HUES48 (cell line): Measurements from ENCODE around the gene POMGNT1.

Experiments used
- H3K27ac ChIP-seq: one replicate; pipeline ENCODE4 v1.7.0; 2013; ENCODE audit warnings: low read depth, low read length, inconsistent platforms
- H3K27me3 ChIP-seq: 2 replicates; pipeline ENCODE4 v1.6.1; 2013; ENCODE audit warnings: mild to moderate bottlenecking, low read length; ENCODE audit not compliant: control insufficient read depth, insufficient read depth
- H3K36me3 ChIP-seq: 2 replicates; pipeline ENCODE4 v1.6.1; 2013; ENCODE audit warnings: low read length; ENCODE audit not compliant: control insufficient read depth, insufficient read depth
- H3K4me1 ChIP-seq: 2 replicates; pipeline ENCODE4 v1.6.1; 2013; ENCODE audit warnings: mild to moderate bottlenecking, low read length; ENCODE audit not compliant: control insufficient read depth, insufficient read depth
- H3K4me3 ChIP-seq: 2 replicates; pipeline ENCODE4 v1.5.1; 2013; ENCODE audit warnings: mild to moderate bottlenecking, low read depth, low read length
- H3K9ac ChIP-seq: 2 replicates; pipeline ENCODE4 v1.6.1; 2013; ENCODE audit warnings: mild to moderate bottlenecking, low read depth, low read length, moderate library complexity
- H3K9me3 ChIP-seq: 2 replicates; pipeline ENCODE4 v1.6.1; 2013; ENCODE audit warnings: low read length; ENCODE audit not compliant: control insufficient read depth, insufficient read depth

The POMGNT1 gene

GRCh38 chr1:46192171-46192570, 6.1 kb downstream of the POMGNT1 start:
- Histone ChIP-seq H3K36me3 (peaks cover 67% of the 10 kb centered on the region), H3K4me3 (no peak overlapping the region), H3K9ac (no peak overlapping the region), H3K27ac (no peak overlapping the region), H3K9me3 (no peaks in the 10 kb centered on the region), H3K4me1 (no peaks in the 10 kb centered on the region), H3K27me3 (no peaks in the 10 kb centered on the region)

DNA sequence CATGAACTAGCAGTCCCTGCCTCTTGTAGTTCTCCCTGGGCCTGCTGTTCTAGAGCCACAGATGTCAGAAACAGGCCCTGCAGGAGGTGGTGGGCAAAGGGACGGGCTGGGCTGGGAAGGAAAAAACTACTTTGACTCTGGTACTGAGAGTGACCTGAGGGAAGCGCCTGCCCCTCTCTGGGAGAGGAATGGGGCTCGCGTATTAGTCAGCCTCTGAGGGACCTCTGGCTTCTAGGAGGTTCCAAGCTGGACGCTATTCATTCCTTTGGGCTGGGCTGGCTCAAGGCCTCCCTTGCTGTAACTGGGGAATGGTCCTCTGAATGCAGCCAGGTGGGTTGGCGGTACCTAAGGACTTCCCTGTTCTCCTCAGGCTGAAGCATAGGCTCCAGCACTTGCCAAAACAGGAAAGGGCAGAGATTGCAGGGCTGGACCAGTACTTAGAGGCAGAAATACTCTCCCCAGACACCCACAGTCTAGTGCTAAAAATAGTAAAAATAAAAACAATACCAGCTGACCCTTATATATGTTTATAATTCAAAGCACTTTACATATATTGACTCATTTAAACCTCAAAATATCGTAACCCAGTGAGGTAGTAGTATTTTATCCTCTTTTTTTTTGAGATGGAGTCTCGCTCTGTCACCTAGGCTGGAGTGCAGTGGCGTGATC, 7.1 kb downstream of the POMGNT1 start:
- peaks cover 64% of the 10 kb centered on the region for H3K36me3 ChIP-seq

GRCh38 chr1:46190539-46190938, 7.7 kb downstream of the POMGNT1 start:
- Histone ChIP-seq H3K9ac (no peak overlapping the region), H3K9me3 (no peaks in the 10 kb centered on the region), H3K4me1 (no peaks in the 10 kb centered on the region), H3K27ac (no peak overlapping the region), H3K4me3 (no peak overlapping the region), H3K36me3 (peaks cover 59% of the 10 kb centered on the region), H3K27me3 (no peaks in the 10 kb centered on the region)

More for the DNA sequence above, 7.1 kb downstream of the POMGNT1 start:
- H3K4me1 ChIP-seq, result no peaks in the 10 kb centered on the region
- no peak overlapping the region for H3K4me3 ChIP-seq
- H3K27me3 ChIP-seq, result no peaks in the 10 kb centered on the region
- no peak overlapping the region for H3K27ac ChIP-seq
- no peaks in the 10 kb centered on the region for H3K9me3 ChIP-seq
- no peak overlapping the region for H3K9ac ChIP-seq

DNA sequence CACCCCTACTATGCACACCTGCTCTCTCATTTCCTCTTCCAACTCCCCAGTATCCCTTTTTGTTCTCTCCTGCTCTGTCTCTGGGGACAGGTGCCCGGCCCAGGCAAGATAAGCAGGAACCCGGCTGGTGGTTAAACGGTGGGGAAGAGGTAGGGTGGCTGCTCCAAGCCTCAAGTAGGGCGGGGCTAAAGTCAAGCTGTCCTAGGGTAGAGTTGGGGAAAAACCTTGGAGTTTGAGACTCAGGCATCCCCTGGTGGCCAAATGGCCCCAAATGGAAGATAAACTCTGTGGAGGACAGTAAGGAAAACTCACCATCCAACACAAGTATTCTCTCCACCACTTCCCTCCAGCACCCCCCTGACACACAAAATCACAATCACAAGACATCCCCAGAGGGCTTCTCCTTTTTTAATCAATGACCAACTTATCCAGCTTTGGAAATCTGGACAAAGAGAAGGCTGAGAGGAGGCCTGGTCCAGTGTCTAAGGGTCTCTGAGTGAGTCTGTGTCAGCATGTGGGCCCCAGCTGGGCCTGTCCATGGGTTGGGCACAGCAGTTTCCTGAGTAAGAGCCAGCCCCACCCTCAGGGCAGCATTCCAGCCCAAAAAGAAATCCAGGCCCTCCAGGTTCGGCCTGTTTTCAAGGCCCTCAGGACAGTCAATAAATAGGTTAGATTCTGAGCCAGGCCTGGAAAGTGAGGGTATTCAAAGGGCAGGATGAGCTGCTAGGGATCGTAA, 9.8 kb downstream of the POMGNT1 start:
- H3K27ac ChIP-seq, result no peak overlapping the region
- H3K36me3 ChIP-seq, result peaks cover 43% of the 10 kb centered on the region
- no peak overlapping the region for H3K9ac ChIP-seq
- no peaks in the 10 kb centered on the region for H3K9me3 ChIP-seq
- no peaks in the 10 kb centered on the region for H3K27me3 ChIP-seq
- H3K4me1 ChIP-seq, result no peaks in the 10 kb centered on the region
- H3K4me3 ChIP-seq, result no peak overlapping the region

- Histone ChIP-seq H3K9ac (no peak overlapping the region), H3K9me3 (no peaks in the 10 kb centered on the region), H3K36me3 (peaks cover 31% of the 10 kb centered on the region), H3K27ac (no peak overlapping the region), H3K4me1 (no peaks in the 10 kb centered on the region), H3K27me3 (no peaks in the 10 kb centered on the region), H3K4me3 (no peak overlapping the region)
Observed at GRCh38 chr1:46187106-46187869, 10.9 kb downstream of the POMGNT1 start.

- H3K36me3 ChIP-seq, result peaks cover 23% of the 10 kb centered on the region
- no peaks in the 10 kb centered on the region for H3K4me1 ChIP-seq
Observed at GRCh38 chr1:46186076-46186475, 12.2 kb downstream of the POMGNT1 start.

DNA sequence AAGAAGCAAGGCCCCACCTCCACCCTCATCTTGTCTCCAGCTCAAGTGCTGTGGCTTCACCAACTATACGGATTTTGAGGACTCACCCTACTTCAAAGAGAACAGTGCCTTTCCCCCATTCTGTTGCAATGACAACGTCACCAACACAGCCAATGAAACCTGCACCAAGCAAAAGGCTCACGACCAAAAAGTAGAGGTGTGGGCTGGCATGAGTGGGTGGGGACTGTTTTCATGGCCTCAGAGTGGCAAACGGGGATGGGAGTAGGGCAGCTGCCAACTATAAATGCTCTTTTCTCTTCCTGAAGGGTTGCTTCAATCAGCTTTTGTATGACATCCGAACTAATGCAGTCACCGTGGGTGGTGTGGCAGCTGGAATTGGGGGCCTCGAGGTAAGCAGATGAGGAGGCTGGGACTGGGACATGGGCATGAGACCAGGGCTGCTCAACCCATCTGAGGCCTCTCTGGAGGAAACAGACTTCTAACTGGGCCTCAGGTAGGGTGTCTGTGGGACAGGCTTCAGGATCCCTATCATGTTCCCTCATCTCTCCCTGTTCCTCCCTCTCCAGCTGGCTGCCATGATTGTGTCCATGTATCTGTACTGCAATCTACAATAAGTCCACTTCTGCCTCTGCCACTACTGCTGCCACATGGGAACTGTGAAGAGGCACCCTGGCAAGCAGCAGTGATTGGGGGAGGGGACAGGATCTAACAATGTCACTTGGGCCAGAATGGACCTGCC, 13.1 kb downstream of the POMGNT1 start:
- no peak overlapping the region for H3K27ac ChIP-seq
- H3K27me3 ChIP-seq, result peaks cover 11% of the 10 kb centered on the region
- H3K4me1 ChIP-seq, result peaks cover 1% of the 10 kb centered on the region; the same call in 1 of the 2 replicates
- no peak overlapping the region for H3K9ac ChIP-seq
- no peak overlapping the region for H3K4me3 ChIP-seq
- peaks cover 14% of the 10 kb centered on the region for H3K36me3 ChIP-seq
- H3K9me3 ChIP-seq, result no peaks in the 10 kb centered on the region

More at GRCh38 chr1:46186076-46186475, 12.2 kb downstream of the POMGNT1 start:
- no peak overlapping the region for H3K27ac ChIP-seq
- H3K9me3 ChIP-seq, result no peaks in the 10 kb centered on the region
- no peak overlapping the region for H3K4me3 ChIP-seq
- H3K9ac ChIP-seq, result no peak overlapping the region
- H3K27me3 ChIP-seq, result peaks cover 6% of the 10 kb centered on the region

DNA sequence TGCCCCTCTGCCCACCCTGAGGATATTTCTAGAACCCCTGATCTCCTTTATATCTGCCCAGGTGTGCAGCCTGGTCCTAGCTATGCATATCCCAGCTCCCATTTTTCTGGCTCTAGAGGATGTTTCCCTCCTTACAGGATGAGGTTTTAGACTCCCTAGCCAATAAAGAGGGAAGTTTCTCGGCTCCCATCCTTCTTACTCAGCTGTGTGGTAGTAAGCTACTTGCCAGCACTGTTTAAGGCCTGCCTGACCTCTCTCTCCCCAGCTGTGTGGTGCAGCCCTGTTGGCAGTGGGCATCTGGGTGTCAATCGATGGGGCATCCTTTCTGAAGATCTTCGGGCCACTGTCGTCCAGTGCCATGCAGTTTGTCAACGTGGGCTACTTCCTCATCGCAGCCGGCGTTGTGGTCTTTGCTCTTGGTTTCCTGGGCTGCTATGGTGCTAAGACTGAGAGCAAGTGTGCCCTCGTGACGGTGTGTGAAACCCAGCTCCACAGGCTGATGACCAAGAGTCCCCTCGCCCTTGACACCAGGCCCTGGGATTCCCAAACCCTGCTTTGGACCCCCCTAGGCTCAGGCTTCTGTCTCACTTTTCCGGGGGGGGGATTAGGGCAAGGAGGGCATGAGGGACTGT, 14.2 kb downstream of the POMGNT1 start:
- Histone ChIP-seq H3K9ac (no peak overlapping the region), H3K27me3 (peaks cover 11% of the 10 kb centered on the region), H3K4me1 (peaks cover 4% of the 10 kb centered on the region; the same call in 1 of the 2 replicates), H3K27ac (no peak overlapping the region), H3K9me3 (no peaks in the 10 kb centered on the region), H3K4me3 (no peak overlapping the region), H3K36me3 (peaks cover 5% of the 10 kb centered on the region; the same call in 1 of the 2 replicates)

- Histone ChIP-seq H3K4me1 (peaks cover 4% of the 10 kb centered on the region; the same call in 1 of the 2 replicates), H3K4me3 (no peak overlapping the region), H3K9me3 (no peaks in the 10 kb centered on the region), H3K9ac (no peak overlapping the region), H3K27ac (no peak overlapping the region), H3K27me3 (peaks cover 11% of the 10 kb centered on the region), H3K36me3 (no peaks in the 10 kb centered on the region; the same call in 1 of the 2 replicates)
Observed at GRCh38 chr1:46183079-46183847, 15.0 kb downstream of the POMGNT1 start.
